GM19025 (cell line): ENCODE measurements around the gene QSOX2.

Experiments
- ATAC-seq: cut with Tn5 transposase; IDR thresholded peaks from one replicate; pipeline ENCODE4 v1.9.1; 2021; ENCODE audit warnings: mild to moderate bottlenecking, low read depth, moderate library complexity; ENCODE audit not compliant: unreplicated experiment

The QSOX2 gene

DNA sequence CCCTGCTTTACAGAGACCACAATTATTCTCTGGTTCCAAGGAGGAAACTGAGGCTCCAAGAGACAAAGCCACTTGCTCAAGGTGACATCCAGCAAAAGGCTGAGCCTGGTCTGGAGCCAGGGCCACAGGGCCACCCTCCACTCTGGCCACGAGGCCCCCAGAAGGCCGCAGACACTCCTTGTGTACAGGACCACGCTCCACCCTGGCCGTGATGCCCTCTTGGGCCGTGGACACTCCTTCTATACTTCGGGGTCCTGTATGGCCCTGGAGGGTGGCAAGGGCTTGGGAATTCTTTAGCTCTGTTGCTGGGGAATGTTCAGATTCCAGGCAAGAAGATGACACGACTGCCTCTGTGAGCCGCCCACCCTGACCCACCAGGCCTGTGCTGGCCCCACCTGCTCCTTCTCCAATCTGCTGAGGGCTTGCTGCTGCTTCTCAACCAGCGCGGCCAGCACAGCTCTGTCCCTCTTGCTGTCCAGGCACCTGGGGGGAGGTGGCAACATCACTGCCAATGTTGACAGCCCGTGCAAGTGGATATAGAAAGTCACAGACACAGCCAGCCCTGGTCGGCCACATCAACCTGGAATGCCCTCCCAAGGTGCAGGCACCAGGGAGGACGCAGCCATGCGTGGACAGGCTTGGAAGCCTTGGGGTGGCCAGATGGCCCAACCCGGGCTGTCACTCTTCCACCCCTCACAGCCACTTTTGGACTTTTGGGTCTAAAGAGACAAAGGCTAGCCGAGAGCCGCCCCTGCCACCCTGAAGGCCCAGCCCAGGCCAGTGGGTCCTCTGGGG is 20.1 kb upstream of the QSOX2 start:
- ATAC-seq = no peak

DNA sequence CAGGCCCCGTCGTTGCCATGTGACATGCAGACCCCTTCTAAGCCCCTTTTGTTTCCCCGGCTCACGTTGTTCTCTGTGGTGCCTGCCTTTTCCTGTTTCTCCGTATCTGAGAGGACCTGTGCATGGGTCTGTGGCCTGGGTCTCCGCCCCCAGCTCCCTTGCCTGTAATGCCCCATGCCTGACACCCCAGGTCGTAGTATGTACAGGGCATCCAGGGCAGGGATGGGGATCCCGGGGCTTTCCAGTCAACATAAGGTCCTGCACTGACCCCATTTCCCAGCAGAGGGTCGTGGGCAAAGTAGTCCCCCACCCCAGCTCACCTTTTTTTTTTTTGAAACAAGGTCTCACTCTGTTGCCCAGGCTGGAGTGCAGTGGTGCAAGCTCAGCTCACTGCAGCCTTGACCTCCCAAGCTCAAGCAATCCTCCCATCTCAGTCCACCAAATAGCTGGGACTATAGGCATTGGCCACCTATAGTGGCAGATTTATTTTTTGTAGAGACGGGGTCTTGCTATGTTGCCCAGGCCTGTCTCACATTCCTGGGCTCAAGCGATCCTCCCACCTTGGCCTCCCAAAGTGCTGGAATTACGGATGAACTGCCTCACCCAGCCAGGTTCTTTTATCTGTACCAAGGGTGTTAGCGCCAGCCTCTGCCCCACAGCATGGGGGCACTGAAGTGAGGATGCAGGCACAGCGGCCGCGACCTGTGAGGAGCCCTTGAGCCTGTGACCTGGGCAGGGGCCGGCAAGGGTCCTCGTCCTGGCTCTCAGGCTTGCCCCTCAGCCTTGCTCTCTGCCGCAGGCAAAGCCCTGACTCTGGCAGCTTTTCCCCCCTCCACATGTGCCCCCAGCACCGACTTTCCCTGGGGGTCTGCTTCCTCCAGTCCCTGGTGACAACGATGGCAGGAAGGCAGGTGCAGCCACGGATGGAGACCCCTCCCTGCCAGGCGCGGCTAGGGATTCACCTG is 19.1 kb upstream of the QSOX2 start:
- no peak for ATAC-seq

DNA sequence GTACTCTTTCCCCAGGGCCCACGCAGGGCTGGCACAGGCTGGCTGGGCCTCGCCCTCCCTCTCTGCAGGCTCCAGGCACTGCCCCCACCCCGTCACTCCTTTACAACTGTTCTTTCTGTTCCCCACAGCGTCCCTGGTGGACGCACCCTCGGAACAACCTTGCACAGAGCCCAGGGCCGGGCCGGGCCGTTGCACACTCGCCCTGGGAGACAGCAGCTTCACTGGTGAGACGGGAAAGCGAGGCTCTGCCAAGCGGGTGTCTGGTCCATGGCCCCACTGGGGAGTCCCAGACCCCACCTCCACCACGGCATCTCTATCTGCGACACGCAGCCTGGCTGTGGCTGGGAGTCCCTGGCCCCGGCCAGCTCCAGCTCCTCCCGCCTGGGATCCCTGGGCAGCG is 18.4 kb upstream of the QSOX2 start:
- no peak for ATAC-seq

DNA sequence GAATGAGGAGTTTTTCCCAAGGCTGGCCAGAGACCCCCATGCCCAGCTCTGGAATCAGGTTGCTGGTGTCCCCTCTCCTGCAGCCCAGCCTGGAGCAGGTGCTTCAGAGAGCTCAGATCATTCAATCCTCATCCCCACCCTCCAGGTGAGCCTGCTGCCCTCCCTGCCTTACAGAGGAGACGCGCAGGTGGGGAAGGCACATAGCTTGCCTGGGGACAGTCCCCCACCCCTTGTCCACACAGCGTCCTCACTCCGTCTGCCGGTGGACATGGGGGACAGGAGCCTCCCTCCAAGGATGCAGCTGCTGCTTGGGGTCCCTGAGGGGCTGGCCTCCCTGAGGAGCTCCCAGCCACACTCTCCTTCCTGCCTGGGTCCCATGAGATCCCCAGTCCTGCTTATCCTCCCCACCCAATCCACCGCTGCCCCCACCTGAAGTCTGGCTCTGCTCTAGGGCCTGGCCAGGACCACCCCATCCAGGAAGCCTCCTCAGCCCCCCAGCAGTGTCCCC is 17.1 kb upstream of the QSOX2 start:
- no peak for ATAC-seq

DNA sequence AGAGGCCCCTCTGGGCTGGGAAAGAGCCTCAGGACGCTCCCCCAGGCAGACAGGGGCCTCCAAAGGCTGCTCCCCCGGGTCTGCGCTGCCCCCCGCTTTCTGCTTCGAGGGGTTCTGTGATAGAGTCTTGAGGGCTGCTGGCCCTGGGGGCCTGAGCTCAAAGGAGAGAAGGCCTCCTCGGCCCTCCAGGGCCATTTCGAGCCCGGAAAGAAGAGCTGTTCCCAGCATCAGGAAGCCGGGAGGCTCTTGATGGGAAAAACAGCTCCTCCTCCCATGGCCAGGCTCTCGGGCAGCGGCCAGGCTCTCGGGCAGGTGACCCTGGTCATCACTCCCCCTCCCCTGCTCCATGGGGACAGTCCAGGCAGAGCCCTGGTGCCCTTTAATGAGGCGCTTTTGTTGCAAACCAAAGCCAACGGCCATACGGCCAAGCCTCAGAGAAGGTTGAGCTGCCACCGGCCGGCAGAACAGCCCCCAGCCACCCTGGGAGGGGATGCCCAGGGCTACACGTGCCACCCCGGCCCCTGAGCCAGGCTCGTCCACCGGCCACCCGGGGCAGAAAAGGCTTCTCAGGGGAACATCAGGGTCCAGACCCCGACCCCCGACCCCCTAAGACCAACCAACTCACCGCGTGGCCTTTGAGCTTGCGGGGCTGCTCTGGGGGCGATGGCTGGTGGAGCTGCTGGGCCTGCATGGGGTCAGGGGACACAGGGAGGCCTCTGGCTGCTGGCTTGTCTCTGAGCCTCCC is 16.2 kb upstream of the QSOX2 start:
- no peak for ATAC-seq

DNA sequence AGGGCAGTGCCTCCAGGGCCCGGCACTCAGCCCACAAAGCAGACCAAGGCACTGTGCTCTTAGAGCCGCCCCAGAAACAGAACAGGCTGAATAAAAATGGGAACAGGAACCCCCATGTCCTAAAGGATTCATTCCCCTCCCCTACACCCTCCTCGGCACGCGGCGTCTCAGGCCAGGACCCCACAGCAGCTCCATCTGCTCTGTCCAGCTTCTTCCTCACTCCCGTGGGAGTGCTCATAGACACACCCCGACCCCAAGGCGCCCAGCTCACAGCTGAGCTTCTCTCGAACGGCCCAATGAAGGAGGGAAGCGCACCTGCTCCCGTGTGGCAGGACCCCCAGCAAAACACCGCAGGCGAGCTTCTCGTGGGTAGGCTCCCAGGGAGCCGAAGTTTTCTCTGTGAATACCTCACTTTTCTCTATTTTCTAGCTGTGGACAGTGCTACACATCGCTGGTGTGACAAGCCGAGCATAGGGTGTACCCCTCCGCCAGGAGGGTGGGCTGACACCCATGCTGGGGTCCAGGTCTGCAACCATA is 15.4 kb upstream of the QSOX2 start:
- ATAC-seq = no peak

DNA sequence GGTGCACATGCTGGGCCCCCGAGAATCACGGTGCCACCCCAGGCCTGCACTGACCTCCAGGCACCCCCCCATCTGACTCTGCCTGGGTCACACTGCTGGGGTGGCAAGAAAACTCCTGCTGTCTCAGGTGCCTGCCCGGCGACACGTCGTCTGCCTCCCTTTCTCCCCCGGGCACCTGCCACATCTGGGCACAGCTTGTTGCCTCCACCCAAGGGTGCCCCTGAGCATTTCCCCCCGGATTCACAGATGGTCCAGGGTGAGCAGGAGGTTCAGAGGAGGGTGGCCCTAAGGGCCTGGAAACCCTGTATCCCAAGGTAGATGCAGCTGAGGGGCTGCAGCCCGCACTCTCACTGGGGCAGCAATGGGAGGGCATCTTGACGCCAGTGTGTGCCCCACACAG is 14.9 kb upstream of the QSOX2 start:
- no peak for ATAC-seq

DNA sequence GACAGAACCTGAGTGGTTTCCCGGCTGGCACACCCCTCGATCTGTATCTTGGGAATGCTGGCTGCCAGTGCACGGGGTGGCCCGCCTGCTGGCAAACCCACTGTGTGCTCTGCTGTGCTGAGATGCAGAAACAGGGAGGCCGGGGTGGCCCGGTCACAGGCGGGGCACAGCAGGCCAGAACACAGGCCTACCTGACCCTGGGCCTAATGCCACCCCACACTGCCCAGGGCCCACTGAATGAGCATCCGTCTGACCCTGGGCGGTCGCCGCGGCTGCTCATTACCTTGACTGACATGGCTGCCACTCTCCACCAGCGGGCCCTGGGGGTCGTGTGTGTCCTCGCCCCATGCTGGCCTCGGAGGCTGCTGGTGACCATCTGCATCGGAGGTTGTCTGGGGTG is 14.2 kb upstream of the QSOX2 start:
- no peak for ATAC-seq

DNA sequence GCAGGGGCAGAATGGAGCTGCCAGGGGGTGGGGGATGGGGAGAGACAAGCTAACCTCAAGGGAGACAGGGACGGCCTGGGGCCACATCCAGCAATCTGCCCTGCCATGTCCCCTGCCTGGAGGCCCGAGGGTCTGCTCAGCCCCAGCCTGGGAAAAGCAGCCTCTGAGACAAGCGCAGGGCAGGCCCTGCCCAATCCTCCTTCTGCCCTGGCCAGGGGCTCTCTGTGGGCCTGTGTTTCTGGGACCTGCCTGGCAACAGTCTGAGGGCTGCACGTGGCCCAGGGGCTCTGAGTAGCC is 13.9 kb upstream of the QSOX2 start:
- ATAC-seq = no peak

DNA sequence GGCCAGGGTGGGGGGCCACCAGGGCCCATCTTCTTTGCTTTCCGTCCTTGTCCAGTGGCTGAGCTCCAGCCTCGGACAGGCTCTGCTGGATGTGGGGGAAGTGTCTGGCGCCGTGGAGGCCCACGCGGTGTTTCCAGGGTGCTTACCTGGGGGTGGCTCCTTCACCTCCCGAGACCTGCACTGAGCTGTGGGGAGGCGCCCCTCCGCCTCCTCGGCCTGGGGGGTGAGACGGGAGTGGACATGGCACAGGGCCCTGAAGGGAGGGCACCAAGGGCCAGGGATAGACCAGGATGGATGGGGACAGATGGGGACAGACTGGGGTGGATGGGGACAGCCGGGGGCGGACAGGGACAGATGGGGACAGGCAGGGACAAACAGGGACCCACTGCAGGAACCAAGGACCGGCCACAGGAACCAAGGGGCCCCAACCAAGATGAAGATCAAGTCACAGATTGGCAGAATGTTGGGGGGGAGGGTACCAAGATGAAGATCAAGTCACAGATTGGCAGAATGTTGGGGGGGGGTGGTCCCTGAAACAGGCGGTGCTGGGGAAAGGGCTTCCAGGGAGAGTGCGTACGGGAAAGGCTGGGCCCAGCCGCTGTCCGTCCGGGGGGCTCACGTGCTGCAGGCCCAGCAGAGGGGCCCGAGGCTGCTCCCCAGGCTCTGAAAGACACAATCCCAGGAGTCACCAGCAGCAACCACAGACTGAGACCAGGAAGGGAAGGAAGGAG is 13.3 kb upstream of the QSOX2 start:
- ATAC-seq = no peak

DNA sequence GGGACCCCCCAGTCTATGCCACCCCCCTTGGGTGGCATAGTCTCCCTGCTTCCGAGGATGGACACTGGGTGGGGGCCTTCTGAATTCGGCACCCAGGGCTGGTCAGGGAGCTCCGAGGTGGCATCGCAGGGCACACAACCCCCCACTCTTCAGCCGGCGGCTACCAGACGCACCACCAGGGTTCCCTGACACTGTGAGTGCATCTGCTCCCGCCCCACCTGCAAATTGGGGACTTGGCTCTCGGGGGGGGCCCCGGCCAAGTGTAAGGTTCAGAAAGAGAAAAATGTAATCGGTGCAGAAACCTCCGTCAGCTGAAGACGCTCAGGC is 12.7 kb upstream of the QSOX2 start:
- ATAC-seq = no peak

DNA sequence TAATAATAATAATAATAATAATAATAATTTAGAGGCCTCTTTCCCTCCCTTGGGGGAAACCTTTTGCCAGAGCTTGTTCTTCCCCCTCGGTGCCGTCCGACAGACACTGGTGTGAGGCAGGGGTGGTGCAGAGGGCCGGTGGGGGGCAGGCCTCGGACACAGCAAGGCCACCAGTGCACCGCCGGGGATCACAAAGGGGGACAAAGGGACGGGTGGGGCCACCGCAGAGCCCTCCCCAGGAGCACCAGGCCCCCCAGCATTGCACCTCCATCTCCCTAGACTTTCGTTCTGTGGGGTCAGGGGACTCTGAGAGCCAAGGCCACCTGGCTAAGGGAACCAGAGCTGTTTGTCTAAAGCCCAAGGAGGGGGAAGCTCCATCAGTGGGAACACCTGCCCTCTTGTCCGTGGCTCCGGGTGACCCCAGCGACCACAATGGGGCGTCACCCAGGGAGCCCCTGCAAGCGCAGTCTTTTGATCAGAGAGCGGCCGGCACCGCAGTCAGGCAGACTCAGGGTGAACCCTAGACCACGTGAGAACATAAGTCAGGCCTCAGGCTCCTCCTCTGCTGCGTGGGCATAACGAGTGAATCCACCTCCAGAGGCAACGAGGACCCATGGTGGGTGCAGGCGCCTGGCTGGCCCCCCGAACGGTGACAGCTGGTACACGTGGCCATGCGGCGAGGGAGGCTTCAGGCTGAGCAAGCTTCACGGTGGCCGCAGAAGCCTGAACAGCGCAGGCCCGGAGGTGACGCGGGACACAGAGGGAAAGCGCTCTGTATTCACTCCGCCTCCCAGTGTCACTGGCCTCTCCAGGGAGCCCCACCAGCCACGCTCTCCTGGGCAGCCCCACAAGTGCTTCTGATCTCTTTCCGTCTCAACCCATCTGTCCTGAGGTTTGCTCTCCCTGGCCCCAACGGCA is 12.0 kb upstream of the QSOX2 start:
- no peak for ATAC-seq

DNA sequence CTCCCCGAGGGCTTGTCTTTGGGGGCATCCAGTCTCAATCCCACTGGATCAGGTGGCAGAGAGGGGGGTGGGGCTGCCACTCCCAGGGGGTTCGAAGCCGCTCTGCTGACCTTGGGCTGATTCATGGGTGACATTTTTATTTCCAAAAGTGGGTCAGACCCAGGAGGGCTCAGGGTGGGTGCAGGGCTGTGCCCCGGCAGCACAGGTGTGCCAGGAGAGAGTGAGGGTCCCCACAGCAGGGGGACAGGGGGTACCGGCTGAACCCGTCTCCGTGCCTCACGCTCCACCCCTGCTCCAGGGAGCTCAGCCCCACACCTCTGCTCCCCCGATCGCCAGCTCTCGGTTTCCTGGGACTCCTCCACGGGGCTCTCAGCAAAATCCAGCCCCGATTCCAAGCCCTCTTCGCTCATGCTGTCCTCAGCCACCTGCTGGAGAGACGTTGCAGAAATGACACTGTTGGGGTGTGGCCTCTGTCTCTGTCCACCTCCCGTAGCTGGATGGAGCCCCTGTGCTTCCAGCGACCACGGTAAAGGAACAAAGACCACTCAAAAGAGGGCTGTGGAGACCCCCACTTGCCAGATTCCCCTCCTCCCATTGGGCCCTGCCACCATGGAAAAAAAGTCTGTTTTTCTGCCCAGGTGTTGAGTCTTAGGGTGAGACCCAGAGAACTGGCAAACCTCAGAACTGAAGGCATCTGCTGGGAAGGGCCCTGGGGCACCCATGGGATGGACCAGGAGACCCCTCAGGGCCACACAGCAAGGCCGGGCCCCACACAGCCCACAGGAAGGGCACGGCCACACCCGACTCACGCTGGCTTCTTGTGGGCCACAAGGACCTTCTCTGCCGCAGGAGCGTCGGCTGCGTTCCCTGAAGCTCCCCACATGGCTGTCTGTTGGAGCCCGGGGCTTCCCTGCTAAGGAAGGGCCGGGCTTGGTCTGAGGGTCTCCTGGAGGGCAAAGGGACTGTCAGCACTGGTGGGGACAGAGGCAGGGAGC is 10.6 kb upstream of the QSOX2 start:
- ATAC-seq = no peak

DNA sequence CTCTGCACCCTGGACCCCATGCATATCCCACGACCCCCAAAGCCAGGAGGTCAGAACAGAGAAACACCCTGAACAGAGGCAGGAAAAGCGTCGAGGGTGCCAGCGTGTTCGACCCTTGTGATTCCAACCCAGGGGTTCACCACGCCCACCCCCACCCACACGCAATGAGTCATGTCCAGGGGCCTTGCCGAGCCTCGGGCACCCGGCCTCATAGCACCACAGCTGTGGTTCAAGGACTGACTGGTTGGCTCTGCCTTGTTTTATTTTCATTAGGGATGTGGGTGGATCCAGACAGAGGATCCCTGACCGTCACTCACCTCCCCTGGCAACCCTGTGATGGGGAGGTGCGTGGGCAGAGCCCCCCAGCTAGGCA is 9.5 kb upstream of the QSOX2 start:
- ATAC-seq = no peak

DNA sequence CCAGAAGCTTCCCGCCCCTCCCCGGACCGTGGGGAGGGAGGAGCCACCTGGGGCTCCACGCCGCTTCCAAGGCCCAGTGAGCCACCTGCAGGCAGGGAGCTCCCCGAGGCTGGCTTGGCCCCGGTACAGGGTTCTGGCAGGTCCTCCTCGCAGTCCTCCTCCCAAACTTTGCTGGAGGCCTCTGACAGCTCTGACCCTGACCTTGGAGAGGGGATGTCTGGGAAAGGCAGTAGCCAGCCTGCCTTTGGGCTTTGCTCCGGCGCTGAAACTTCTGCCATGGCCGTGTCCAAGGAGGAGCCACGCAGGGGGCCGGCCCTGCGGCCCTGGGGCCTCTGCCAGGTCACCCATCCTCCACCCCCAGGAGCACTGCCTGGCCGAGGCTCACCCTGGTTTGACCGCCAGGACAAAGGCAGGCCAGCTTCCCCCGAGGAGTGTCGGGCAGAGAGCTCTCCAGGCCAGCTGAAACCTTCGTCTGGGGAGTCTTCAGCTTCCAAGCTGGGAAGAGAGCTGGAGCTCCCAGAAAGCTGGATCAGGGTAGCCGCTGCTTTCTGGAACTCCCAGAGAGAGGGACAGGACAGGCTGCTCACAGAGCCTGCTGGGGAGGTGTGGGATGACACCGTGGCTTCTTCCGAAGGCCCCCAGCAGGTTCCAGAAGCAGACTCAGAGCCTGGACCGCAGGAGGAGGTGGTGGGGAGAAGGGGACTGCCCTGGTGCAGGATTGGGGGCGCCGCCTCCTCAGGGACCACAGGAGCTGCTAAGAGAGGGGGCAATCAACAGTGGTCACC is 9.0 kb upstream of the QSOX2 start:
- no peak for ATAC-seq

DNA sequence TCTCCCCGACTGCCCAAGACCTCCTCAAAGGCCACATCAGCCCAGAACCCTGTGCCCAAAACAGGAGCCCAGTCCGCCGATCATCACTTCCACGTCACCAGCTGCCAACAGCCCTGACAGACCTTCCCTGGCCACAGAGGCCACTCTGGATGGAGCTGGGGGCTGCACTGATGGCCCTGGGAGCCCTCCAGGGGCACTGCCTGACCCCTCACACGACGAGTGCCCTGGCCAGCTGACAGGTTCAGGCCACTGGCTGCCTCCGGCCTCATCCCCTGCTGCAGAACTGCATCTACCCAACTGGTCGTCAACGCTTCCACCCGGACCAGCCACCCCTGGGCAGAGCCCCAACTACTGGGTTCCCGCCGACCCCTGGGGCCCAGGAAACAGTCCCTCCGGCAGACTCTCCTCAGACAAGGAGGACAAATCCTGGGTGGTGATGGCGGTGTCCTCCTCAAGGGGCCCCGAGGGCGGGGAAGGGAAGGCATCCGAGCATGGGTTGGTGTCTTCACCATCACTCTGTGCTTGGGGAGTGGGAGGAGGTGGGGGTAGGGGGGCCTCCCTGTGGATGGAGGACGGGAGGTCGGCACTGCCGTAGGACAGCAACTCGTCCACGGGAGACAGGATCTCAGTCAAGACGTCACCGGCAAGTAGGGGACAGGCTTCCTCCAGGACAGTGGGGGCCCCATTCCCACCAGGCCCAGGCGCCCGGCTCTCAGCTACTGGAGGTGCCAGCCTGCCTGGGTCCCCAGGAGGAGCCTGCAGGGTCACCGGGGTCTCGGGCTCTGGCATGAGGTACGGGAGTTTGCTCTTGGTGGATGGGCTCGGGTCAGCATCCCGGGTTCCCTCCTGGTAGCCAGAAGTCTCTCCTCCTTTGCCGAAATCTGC is 7.9 kb upstream of the QSOX2 start:
- no peak for ATAC-seq
